ENCODE data around the gene YDJC.

The YDJC gene

DNA sequence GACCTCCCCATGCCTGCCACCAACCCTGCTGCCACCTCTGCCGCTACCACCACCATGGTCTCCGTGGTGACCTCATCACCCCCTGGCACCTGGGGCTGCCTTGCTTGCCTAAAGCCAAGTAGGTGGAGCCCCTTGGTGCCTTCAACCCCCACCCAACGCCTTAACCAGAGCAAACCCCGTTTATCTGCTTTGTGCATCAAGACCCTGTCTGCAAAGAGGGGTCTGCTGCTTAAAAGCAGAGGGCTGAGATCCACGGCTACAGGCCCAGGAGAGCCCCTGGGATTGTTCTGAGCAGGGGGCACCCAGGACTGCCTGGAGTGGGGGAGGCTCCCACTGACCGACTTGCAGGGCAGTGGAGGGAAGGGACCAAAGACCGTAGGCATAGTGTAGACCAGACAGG is 31.1 kb upstream of the YDJC start:
- Histone ChIP-seq H2AFZ (ENCODE audit: low read depth, low read length) (no peak overlapping the region), H3K27me3 (ENCODE audit: insufficient read depth, low read length, poor library complexity) (no peaks in the 10 kb centered on the region), H3K27ac (ENCODE audit: low read length) (no peak overlapping the region), H3K4me3 (ENCODE audit: low read depth in 1 of 2, low read length in 2 of 2) (no peak overlapping the region), H3K79me2 (ENCODE audit: insufficient read depth, low read length) (peaks cover 14% of the 10 kb centered on the region), H3K9me3 (ENCODE audit: insufficient read depth, low read length, severe bottlenecking) (no peaks in the 10 kb centered on the region), H3K4me1 (ENCODE audit: insufficient read depth, low read length) (peaks cover 36% of the 10 kb centered on the region), H3K9ac (ENCODE audit: low read depth, low read length) (no peak overlapping the region), H4K20me1 (ENCODE audit: insufficient read depth, low read length) (no peaks in the 10 kb centered on the region), H3K4me2 (ENCODE audit: insufficient read depth, low read length) (no peak overlapping the region), H3K36me3 (ENCODE audit: insufficient read depth, low read length) (no peaks in the 10 kb centered on the region)
- no peak for ATAC-seq (ENCODE audit: insufficient read depth, low read depth)
- DNase-seq: no peak
- no peak for TF ChIP-seq EZH2 (IDR thresholded peaks at IDR 0.05; ENCODE audit: borderline replicate concordance, low read depth, low read length, severe bottlenecking)
- no peak for TF ChIP-seq CTCF (IDR thresholded peaks at IDR 0.05; ENCODE audit: borderline replicate concordance, extremely low read depth, low read length, poor library complexity, severe bottlenecking)

DNA sequence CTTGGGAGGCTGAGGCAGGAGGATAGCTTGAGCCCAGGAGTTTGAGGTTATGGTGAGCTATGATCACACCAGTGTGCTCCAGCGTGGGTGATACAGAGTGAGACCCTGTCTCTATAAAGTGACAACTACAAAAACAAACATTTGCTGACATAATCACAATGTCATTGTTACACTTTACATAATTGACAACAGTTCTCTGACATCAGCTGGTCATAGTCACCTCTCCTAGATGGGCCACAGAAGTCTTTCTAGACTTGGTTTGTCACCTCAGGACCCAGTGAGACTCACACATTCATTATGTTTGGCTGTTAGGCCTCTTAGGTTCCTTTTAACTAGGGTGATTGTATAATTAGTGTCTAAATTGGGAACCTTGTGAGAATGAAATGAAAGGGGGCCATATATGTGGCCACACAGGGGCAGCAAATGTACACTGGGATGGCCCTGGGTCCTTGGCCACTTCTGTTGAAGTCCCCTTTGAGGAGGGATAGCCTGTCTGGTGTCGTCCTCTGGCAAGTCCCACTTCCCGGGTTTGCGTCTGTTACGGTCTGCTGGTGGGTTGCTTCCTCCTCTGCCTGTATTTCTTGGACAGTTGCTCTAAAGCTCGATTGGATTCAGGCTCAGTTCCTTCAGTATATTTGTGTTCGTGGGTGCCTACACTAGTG is 30.2 kb upstream of the YDJC start:
- no peaks in the 10 kb centered on the region for H3K36me3 ChIP-seq (ENCODE audit: insufficient read depth, low read length)
- H3K27me3 ChIP-seq (ENCODE audit: insufficient read depth, low read length, poor library complexity): no peaks in the 10 kb centered on the region
- H4K20me1 ChIP-seq (ENCODE audit: insufficient read depth, low read length): no peaks in the 10 kb centered on the region
- no peak for ATAC-seq (ENCODE audit: insufficient read depth, low read depth)
- no peak for DNase-seq
- H3K9me3 ChIP-seq (ENCODE audit: insufficient read depth, low read length, severe bottlenecking): no peaks in the 10 kb centered on the region
- no peak overlapping the region for H3K4me2 ChIP-seq (ENCODE audit: insufficient read depth, low read length)
- TF ChIP-seq EZH2 (IDR thresholded peaks at IDR 0.05; ENCODE audit: borderline replicate concordance, low read depth, low read length, severe bottlenecking): no peak
- TF ChIP-seq CTCF (IDR thresholded peaks at IDR 0.05; ENCODE audit: borderline replicate concordance, extremely low read depth, low read length, poor library complexity, severe bottlenecking): no peak
- H3K4me3 ChIP-seq (ENCODE audit: low read depth in 1 of 2, low read length in 2 of 2): no peak overlapping the region
- peaks cover 9% of the 10 kb centered on the region for H3K79me2 ChIP-seq (ENCODE audit: insufficient read depth, low read length)
- H3K27ac ChIP-seq (ENCODE audit: low read length): no peak overlapping the region
- H3K9ac ChIP-seq (ENCODE audit: low read depth, low read length): no peak overlapping the region
- peaks cover 32% of the 10 kb centered on the region for H3K4me1 ChIP-seq (ENCODE audit: insufficient read depth, low read length)
- no peak overlapping the region for H2AFZ ChIP-seq (ENCODE audit: low read depth, low read length)

- Histone ChIP-seq H3K9me3 (ENCODE audit: insufficient read depth, low read length, severe bottlenecking) (no peaks in the 10 kb centered on the region), H3K4me2 (ENCODE audit: insufficient read depth, low read length) (peak overlapping the region; percentile 99), H3K36me3 (ENCODE audit: insufficient read depth, low read length) (peaks cover 19% of the 10 kb centered on the region), H3K79me2 (ENCODE audit: insufficient read depth, low read length) (peaks cover 28% of the 10 kb centered on the region), H3K9ac (ENCODE audit: low read depth, low read length) (peak overlapping the region; percentile 86), H4K20me1 (ENCODE audit: insufficient read depth, low read length) (peaks cover 4% of the 10 kb centered on the region; the same call in 1 of the 2 replicates), H3K27me3 (ENCODE audit: insufficient read depth, low read length, poor library complexity) (no peaks in the 10 kb centered on the region), H3K27ac (ENCODE audit: low read length) (peak overlapping the region; percentile 94), H2AFZ (ENCODE audit: low read depth, low read length) (peak overlapping the region; percentile 87), H3K4me1 (ENCODE audit: insufficient read depth, low read length) (peaks cover 49% of the 10 kb centered on the region), H3K4me3 (ENCODE audit: low read depth in 1 of 2, low read length in 2 of 2) (peak overlapping the region; percentile 52 to 81; a peak in 3 of 4 replicates)
- TF ChIP-seq CTCF (IDR thresholded peaks at IDR 0.05; ENCODE audit: borderline replicate concordance, extremely low read depth, low read length, poor library complexity, severe bottlenecking): peak; percentile 58
- TF ChIP-seq EZH2 (IDR thresholded peaks at IDR 0.05; ENCODE audit: borderline replicate concordance, low read depth, low read length, severe bottlenecking): no peak
- peak; percentile 83 for ATAC-seq (ENCODE audit: insufficient read depth, low read depth)
- peak; percentile 88 for DNase-seq
Measured at GRCh38 chr22:21657360-21658032, 27.7 kb upstream of the YDJC start.
